Measurements from ENCODE around the gene CDH4. TPM values are rescaled to one million over a fixed set of nuclear protein-coding genes. Genes with fewer than 3 reads are reported as not detected.

CDH4 gene
- total and polyA plus RNA-seq, 3 experiments from 2014 or later: 0.22 TPM; not detected in 2

DNA sequence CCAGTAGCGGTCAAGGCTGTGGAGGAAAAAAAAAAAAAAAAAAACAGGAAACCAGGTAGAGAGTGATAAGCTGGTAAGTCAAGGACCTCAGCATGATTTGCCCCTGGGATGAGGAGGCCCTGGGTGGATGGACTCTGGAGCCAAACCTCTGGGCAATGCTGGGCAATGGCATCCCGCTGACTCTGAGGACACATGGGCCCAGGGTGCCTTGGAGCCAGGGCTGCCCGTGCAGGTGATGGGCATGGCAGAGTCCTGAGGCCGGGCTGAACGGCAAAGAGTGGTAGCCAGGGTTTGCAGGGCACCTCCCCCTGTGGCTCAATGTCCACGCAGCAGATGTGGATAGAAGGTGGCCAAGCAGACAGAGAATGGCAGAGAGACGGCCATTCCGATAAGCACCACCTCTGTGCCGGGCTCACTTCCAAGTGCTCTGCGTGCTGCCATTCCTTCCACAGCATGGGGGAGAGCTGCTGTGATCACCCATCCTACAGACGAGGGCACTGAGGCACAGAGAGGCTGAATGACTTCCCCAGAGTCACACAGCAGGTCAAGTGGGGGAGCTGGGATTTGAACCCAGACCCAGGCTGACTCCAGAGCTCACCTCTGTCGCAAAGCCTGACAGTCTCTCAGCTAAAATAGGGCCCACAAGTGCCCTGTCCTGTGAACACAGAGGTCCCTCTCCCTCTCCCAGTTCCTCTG is 353.9 kb downstream of the CDH4 start:
- H3K27me3 Mint-ChIP-seq: peaks cover 0 to 2% of the 10 kb centered on the region in 2 donors
- no peaks in the 10 kb centered on the region for H3K4me1 ChIP-seq (ENCODE audit: insufficient read depth, low read length)
- H3K4me3 Mint-ChIP-seq: no peak overlapping the region
- no peaks in the 10 kb centered on the region for H3K9me3 ChIP-seq (ENCODE audit: low read length)
- H3K36me3 ChIP-seq (ENCODE audit: insufficient read depth, low read length): no peaks in the 10 kb centered on the region
- H3K27ac Mint-ChIP-seq: no peak overlapping the region
- no peak overlapping the region for H3K27ac ChIP-seq (ENCODE audit: low read depth, low read length)
- peak in 1 of 5 donors; percentile 14 for DNase-seq
- ChIA-PET POLR2A (no interaction called here), CTCF (no interaction called here)
- no peaks in the 10 kb centered on the region for H3K4me1 Mint-ChIP-seq
- H3K9me3 Mint-ChIP-seq: peaks cover 0 to 6% (median 2%) of the 10 kb centered on the region in 5 donors
- H3K4me3 ChIP-seq (ENCODE audit: low read length): no peak overlapping the region
- no peaks in the 10 kb centered on the region for H3K36me3 Mint-ChIP-seq
- H3K27me3 ChIP-seq (ENCODE audit: insufficient read depth, low read length, poor library complexity, severe bottlenecking): no peaks in the 10 kb centered on the region

DNA sequence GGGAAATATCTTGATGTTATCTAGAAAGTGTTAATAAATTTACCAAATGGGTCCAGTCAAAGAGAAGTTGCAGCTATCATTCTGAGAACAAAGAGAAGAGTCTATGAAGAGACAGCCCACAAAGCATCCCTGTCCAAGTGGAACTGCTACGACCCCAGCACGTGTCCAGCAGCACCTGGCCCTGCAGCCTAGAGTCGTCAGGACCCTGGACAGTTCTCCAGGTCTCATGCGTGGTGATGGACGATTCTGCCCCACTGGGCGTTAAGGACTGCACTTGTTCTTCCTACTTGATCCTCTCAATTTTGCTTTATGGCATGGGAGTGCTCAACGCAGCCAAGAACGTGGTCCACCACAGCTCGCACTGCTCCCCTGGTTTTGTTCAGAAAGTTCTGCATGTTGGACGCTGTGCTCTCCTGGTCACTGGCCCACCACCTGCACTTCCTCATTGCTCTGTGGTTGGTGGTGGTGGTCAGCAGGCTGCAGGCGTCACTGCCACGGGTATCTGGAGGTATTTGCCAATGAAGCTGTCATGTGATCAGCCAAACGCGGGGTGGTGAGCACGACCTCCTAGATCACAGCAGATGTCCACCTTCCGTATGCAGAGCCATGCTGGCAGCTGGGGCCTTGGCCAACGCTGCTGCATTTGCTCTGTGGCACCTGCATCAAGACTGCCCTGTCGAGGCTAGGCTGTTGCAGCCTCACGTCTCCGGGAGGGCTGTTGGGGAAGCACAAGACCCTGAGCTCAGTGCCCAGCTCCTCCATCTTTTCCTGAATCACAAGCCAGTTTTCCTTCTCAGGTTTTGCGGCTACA is 356.4 kb downstream of the CDH4 start:
- Mint-ChIP-seq H3K4me1 (no peaks in the 10 kb centered on the region), H3K36me3 (no peaks in the 10 kb centered on the region), H3K4me3 (no peak overlapping the region), H3K27ac (no peak overlapping the region), H3K27me3 (peaks cover 0 to 2% of the 10 kb centered on the region in 2 donors), H3K9me3 (peaks cover 0 to 6% (median 2%) of the 10 kb centered on the region in 5 donors)
- Histone ChIP-seq H3K4me1 (ENCODE audit: insufficient read depth, low read length) (no peaks in the 10 kb centered on the region), H3K36me3 (ENCODE audit: insufficient read depth, low read length) (no peaks in the 10 kb centered on the region), H3K9me3 (ENCODE audit: low read length) (no peaks in the 10 kb centered on the region), H3K27ac (ENCODE audit: low read depth, low read length) (no peak overlapping the region), H3K27me3 (ENCODE audit: insufficient read depth, low read length, poor library complexity, severe bottlenecking) (no peaks in the 10 kb centered on the region), H3K4me3 (ENCODE audit: low read length) (no peak overlapping the region)
- ChIA-PET CTCF (no interaction called here), POLR2A (no interaction called here)
- DNase-seq: peak in 1 of 5 donors; percentile 24

DNA sequence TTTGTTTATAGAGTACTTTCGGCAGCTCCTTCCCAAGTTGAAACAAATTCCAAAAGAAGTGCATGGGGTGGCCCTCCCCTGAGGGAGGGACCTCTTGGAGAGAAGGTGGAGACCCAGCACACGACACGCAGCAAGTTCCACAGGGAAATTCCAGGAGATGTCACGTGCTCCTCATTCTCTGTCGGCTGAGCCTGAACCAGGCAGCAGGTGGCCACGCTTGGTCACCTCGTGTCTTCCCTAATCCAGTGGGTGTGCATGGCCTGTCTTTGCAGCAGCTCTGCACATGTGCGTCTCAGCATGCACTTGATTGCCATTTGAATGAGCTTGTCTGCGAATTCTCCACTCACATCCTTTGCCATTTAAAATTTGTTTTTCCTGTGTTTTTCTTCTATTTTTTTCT is 357.4 kb downstream of the CDH4 start:
- no peaks in the 10 kb centered on the region for H3K36me3 ChIP-seq (ENCODE audit: insufficient read depth, low read length)
- no peak overlapping the region for H3K27ac ChIP-seq (ENCODE audit: low read depth, low read length)
- no peaks in the 10 kb centered on the region for H3K9me3 ChIP-seq (ENCODE audit: low read length)
- no peaks in the 10 kb centered on the region for H3K27me3 ChIP-seq (ENCODE audit: insufficient read depth, low read length, poor library complexity, severe bottlenecking)
- Mint-ChIP-seq H3K27me3 (peaks cover 0 to 2% of the 10 kb centered on the region in 2 donors), H3K36me3 (no peaks in the 10 kb centered on the region), H3K4me3 (no peak overlapping the region), H3K4me1 (no peaks in the 10 kb centered on the region), H3K9me3 (peaks cover 0 to 6% (median 3%) of the 10 kb centered on the region in 5 donors), H3K27ac (no peak overlapping the region)
- H3K4me1 ChIP-seq (ENCODE audit: insufficient read depth, low read length): no peaks in the 10 kb centered on the region
- CTCF ChIA-PET: no interaction called here
- POLR2A ChIA-PET: no interaction called here
- no peak overlapping the region for H3K4me3 ChIP-seq (ENCODE audit: low read length)
- no peak for DNase-seq

DNA sequence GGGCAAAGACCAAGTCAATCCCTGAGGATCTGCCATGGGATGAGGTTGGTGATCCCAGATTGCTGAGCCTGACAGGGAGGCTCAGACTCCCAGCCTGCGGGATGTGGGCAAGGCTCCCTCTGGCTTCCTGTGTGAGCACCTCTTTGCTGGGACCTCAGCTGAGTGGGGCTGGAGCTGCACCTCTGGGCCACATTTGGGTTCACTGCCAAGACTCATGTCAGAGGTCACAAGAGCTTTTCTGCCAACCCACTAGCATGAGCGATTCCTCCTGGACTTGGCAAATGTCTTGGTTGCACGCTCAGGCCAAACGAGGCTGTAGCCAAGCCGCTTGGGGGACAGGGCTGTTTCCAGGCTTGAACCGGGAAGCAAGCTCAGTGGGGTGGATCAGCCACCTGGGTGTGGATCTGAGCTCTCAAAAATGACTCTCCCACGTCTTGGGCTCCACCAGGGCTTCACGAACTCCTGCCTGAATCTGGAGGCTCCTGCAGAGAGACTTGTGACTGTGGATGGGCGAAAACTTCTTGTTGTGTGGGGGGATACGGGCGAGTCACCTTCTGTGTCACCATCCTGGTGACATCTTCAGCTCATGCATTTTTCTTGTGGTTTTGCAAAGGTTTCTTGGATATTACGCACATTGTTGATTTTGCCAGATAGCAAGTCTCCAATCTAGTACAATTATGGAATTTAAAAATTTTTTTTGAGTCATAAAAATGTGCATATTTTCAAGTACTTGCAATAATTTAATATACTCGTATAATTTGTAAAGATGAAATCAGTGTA is 359.5 kb downstream of the CDH4 start:
- ChIA-PET POLR2A (no interaction called here), CTCF (no interaction called here)
- Histone ChIP-seq H3K27ac (ENCODE audit: low read depth, low read length) (no peak overlapping the region), H3K27me3 (ENCODE audit: insufficient read depth, low read length, poor library complexity, severe bottlenecking) (no peaks in the 10 kb centered on the region), H3K4me3 (ENCODE audit: low read length) (no peak overlapping the region), H3K36me3 (ENCODE audit: insufficient read depth, low read length) (no peaks in the 10 kb centered on the region), H3K9me3 (ENCODE audit: low read length) (no peaks in the 10 kb centered on the region), H3K4me1 (ENCODE audit: insufficient read depth, low read length) (no peaks in the 10 kb centered on the region)
- Mint-ChIP-seq H3K27me3 (peaks cover 0 to 2% of the 10 kb centered on the region in 2 donors), H3K4me3 (no peak overlapping the region), H3K36me3 (no peaks in the 10 kb centered on the region), H3K27ac (no peak overlapping the region), H3K9me3 (peaks cover 0 to 6% (median 3%) of the 10 kb centered on the region in 5 donors), H3K4me1 (no peaks in the 10 kb centered on the region)
- DNase-seq: no peak

DNA sequence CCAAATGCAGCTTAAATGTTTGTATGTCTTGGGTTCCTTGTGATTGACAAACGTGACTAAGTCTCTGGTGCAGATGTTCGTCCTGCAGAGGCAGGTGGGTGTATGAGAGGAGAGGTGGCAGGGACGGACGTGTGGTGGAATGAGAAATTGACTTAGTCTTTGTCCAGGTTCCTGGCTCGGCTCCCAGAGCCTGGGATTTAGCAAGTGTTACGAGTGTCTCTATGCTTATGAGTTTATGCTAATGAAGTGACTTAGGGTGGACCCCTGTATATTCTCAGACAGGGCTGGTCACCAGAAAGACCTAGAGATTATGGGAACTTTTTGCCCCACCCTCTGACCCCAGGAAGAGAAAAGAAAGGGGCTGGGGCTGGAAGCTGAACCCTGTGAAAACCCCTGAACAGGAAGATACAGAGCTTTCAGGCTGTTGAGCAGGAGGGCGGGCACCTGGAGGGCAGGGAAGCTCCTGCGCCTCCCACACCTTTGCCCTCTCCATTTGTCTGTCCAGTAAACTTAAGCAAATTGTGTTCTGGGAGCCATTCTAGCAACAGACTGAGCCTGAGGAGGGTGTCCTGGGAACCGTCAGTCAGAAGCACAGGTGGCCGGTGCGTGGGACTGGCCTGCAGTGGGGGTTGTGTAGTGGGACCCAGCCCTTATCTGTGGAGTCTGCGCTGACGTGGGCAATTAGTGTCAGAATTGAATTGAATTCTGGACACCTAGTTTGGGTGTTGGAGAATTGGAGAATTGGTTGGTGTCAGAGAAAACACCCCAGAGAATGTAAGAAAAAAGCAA is 362.1 kb downstream of the CDH4 start:
- H3K36me3 ChIP-seq (ENCODE audit: insufficient read depth, low read length): no peaks in the 10 kb centered on the region
- no peak overlapping the region for H3K27ac Mint-ChIP-seq
- H3K9me3 Mint-ChIP-seq: peaks cover 0 to 9% (median 2%) of the 10 kb centered on the region in 5 donors
- POLR2A ChIA-PET: no interaction called here
- CTCF ChIA-PET: interaction anchor here (0.7 kb wide), 1 partner anchor 86 kb away, joined by 3 read pairs; no protein-coding TSS in a partner anchor
- H3K4me1 Mint-ChIP-seq: no peaks in the 10 kb centered on the region
- H3K27me3 Mint-ChIP-seq: peaks cover 0 to 3% of the 10 kb centered on the region in 2 donors
- no peak overlapping the region for H3K4me3 ChIP-seq (ENCODE audit: low read length)
- H3K4me3 Mint-ChIP-seq: peak overlapping the region in 1 of 7 donors; percentile 10
- H3K27me3 ChIP-seq (ENCODE audit: insufficient read depth, low read length, poor library complexity, severe bottlenecking): no peaks in the 10 kb centered on the region
- no peaks in the 10 kb centered on the region for H3K36me3 Mint-ChIP-seq
- H3K9me3 ChIP-seq (ENCODE audit: low read length): no peaks in the 10 kb centered on the region
- no peaks in the 10 kb centered on the region for H3K4me1 ChIP-seq (ENCODE audit: insufficient read depth, low read length)
- DNase-seq: peak in 1 of 5 donors; percentile 11
- no peak overlapping the region for H3K27ac ChIP-seq (ENCODE audit: low read depth, low read length)

DNA sequence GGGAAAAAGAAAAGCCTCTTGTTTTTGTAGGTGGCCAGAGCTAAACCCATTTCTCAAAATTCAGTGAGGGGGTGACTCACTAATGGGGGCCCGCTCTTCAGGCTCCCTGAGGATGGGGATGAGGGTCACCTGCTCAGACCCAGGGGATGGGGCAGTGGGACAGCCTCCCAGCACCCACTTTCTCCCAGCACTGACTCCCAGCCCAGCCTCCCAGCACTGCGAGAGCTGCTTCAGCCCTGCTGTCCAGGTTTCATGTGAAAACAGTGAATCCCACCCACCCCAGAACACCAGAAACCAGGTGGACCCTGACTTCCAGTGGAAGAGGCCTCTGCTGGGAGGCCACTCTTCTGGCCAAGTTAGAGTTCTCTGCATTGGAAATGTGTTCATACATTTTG is 362.6 kb downstream of the CDH4 start:
- H3K4me3 Mint-ChIP-seq: no peak overlapping the region
- Histone ChIP-seq H3K27me3 (ENCODE audit: insufficient read depth, low read length, poor library complexity, severe bottlenecking) (no peaks in the 10 kb centered on the region), H3K4me1 (ENCODE audit: insufficient read depth, low read length) (no peaks in the 10 kb centered on the region), H3K9me3 (ENCODE audit: low read length) (no peaks in the 10 kb centered on the region), H3K27ac (ENCODE audit: low read depth, low read length) (no peak overlapping the region), H3K36me3 (ENCODE audit: insufficient read depth, low read length) (no peaks in the 10 kb centered on the region), H3K4me3 (ENCODE audit: low read length) (no peak overlapping the region)
- H3K27ac Mint-ChIP-seq: no peak overlapping the region
- CTCF ChIA-PET: no interaction called here
- H3K36me3 Mint-ChIP-seq: no peaks in the 10 kb centered on the region
- peaks cover 0 to 9% (median 2%) of the 10 kb centered on the region in 5 donors for H3K9me3 Mint-ChIP-seq
- DNase-seq: no peak
- H3K27me3 Mint-ChIP-seq: peaks cover 0 to 3% of the 10 kb centered on the region in 2 donors
- no peaks in the 10 kb centered on the region for H3K4me1 Mint-ChIP-seq
- POLR2A ChIA-PET: no interaction called here

DNA sequence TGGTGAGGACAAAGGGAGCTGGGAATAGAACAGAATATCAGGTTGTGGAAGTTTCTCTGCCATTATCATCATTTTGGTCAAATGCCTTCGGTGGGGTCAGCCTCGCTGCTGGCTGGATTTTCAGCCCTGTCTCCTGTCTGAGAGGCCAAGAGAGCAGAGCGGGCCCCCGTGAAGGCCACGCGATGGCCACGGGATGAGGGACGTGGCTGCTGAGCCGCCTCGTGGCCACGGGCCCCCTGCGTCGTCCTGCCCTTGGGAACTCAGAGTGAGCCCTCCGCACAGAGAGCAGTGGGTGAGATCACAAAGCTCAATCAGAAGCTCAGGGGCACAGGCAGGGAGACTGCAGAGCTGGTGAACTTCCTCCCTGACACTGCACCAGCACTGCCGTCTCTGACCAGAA is 363.7 kb downstream of the CDH4 start:
- Histone ChIP-seq H3K4me1 (ENCODE audit: insufficient read depth, low read length) (no peaks in the 10 kb centered on the region), H3K9me3 (ENCODE audit: low read length) (no peaks in the 10 kb centered on the region), H3K36me3 (ENCODE audit: insufficient read depth, low read length) (no peaks in the 10 kb centered on the region), H3K27me3 (ENCODE audit: insufficient read depth, low read length, poor library complexity, severe bottlenecking) (no peaks in the 10 kb centered on the region), H3K4me3 (ENCODE audit: low read length) (no peak overlapping the region), H3K27ac (ENCODE audit: low read depth, low read length) (no peak overlapping the region)
- CTCF ChIA-PET: no interaction called here
- no peak for DNase-seq
- Mint-ChIP-seq H3K27me3 (peaks cover 0 to 3% of the 10 kb centered on the region in 2 donors), H3K4me1 (no peaks in the 10 kb centered on the region), H3K9me3 (peaks cover 0 to 4% (median 2%) of the 10 kb centered on the region in 5 donors), H3K36me3 (no peaks in the 10 kb centered on the region), H3K4me3 (no peak overlapping the region), H3K27ac (no peak overlapping the region)
- POLR2A ChIA-PET: no interaction called here
